GM19240 (cell line): ENCODE measurements around the gene AHCYL2.
"Not testable (repeated sequence)": the region's sequence is repeated elsewhere in the genome, so short reads cannot be mapped to it uniquely, and the experiment has no call there.

Experiments
- DNase-seq: peaks from one replicate; pipeline ENCODE4 v3.0.0; 2011; ENCODE audit warnings: low spot score; ENCODE audit not compliant: insufficient read length

The AHCYL2 gene

DNA sequence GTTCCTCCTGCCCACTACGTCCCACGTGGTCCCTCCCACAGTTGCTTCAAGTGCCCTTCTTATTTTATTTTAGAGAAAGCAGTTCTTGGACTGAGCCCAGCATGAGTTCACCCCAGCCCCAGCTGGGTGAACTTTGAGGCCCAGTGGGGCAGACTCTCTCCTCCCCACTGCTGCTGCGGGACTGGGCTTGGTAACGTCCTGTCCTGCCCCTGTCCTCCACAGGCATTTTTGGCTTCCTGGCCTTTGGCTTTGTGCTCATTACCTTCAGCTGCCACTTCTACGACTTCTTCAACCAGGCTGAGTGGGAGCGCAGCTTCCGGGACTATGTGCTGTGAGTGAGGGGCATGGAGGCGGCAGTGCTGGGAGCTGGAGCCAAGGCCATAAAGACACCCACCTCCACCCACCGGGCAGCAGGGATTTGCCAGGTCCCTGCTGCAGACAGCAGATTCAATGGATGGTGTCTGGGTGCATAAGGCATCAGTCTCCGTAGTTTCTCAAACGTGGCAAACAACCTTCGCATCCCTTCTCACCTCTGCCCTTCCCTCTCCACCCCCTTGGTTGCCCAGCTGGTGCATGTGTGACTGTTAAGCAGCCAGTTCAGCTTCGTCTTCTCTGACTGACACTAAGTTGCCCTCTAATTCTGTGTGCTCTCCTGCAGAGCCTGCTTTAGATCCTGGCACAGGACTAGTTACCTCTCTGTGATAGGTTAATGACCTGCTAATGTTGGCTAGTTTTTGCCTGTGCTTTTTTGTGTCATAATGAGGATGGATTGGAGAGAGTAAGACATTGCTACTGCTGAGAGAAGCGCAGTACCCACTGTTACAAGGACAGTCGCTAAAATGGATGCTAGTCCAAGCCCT lies 15.5 kb upstream of the AHCYL2 start:
- DNase-seq, result no peak

GRCh38 chr7:129210256-129210988 lies 14.4 kb upstream of the AHCYL2 start:
- DNase-seq, result peak; percentile 83

DNA sequence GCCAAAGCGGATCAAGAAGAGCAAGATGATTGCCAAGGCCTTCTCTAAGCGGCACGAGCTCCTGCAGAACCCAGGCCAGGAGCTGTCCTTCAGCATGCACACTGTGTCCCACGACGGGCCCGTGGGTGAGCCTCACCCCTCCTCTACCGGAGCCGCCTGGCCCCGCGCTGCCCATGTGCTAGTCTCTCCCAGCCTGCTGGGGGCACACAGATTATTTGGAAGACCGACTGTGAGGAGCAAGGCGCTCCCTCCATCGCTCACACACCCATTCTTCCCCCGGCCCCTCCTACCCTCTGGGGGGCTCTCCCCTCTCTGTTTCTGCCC lies 13.9 kb upstream of the AHCYL2 start:
- DNase-seq, result no peak

- no peak for DNase-seq
These were observed 12.7 kb upstream of the AHCYL2 start for GRCh38 chr7:129212126-129212525.

DNA sequence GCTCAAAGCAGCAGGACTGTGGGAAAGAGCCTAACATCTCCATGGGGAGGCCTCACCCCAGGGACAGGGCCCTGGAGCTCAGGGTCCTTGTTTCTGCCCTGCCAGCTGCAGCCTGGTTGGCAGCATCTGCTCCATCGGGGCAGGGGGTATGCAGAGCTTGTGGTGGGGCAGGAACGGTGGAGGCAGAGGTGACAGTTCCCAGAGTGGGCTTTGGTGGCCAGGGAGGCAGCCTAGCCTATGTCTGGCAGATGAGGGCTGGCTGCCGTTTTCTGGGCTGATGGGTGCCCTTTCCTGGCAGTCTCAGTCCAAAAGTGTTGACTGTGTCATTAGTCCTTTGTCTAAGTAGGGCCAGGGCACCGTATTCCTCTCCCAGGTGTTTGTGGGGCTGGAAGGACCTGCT lies 12.2 kb upstream of the AHCYL2 start:
- DNase-seq, result no peak

GRCh38 chr7:129213828-129214227 lies 11.0 kb upstream of the AHCYL2 start:
- no peak for DNase-seq

GRCh38 chr7:129215691-129216090 lies 9.1 kb upstream of the AHCYL2 start:
- DNase-seq, result not testable (repeated sequence)

DNA sequence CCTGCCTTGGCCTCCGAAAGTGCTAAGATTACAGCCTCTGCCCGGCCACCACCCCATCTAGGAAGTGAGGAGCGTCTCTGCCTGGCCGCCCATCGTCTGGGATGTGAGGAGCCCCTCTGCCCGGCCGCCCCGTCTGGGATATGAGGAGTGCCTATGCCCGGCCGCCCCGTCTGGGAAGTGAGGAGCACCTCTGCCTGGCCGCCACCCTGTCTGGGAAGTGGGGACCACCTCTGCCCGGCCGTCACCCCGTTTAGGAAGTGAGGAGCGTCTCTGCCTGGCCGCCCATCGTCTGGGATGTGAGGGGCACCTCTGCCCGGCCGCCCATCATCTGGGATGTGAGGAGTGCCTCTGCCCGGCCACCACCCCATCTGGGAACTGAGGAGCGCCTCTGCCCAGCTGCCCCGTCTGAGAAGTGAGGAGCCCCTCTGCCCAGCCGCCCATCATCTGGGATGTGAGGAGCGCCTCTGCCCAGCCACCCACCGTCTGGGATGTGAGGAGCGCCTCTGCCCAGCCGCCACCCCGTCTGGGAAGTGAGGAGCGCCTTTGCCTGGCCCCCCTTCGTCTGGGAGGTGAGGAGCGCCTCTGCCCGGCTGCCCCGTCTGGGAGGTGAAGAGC lies 8.6 kb upstream of the AHCYL2 start:
- not testable (repeated sequence) for DNase-seq

GRCh38 chr7:129216821-129217416 lies 7.9 kb upstream of the AHCYL2 start:
- DNase-seq, result not testable (repeated sequence)

GRCh38 chr7:129218514-129219062 lies 6.2 kb upstream of the AHCYL2 start:
- peak; percentile 39 for DNase-seq

DNA sequence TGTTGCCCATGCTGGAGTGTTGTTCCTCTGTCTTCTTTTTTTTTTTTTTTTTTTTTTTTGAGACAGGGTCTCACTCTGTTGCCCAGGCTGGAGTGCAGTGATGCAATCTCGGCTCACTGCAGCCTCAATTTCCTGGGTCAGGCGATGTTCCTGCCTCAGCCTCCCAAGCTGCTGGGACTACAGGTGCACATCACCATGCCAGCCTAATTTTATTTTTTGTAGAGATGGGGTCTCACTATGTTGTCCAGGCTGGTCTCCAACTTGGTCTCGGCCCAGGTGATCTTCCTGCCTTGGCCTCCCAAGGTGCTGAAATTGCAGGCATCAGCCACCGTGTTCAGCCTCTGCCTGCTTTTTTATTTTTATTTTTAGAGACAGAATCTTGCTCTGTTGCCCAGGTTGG lies 5.7 kb upstream of the AHCYL2 start:
- not testable (repeated sequence) for DNase-seq

- DNase-seq, result no peak
These were observed 2.8 kb upstream of the AHCYL2 start for GRCh38 chr7:129222064-129222463.

DNA sequence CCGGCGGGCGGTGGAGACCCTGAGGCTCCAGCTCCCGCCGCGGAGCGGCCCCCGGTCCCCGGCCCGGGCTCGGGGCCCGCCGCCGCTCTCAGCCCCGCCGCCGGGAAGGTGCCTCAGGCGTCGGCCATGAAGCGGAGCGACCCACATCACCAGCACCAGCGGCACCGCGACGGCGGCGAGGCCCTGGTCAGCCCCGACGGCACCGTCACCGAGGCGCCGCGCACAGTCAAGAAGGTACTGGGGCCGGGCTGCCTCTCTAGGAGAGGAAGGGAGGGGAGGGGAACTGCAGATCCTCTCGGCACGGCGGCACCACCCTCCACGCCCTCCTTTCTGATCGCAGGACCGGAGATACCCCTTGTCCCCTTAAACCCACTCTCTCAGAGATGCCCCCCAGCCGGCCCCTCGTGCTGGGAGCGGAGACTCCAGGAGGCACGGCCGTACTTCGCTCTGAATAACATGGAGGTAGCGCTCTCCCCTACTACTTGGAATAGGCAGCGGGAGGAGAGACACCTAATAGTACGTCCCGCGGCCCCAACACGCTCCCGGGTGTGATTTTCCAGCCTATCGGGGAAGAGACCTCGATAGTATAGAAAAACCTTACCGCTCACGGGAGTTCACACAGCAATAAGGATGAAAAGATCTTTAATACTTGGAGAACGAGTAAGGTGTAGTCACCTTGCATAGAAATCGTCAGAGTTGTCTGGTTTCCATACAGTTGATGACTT lies 538 bp downstream of the AHCYL2 start:
- no peak for DNase-seq

DNA sequence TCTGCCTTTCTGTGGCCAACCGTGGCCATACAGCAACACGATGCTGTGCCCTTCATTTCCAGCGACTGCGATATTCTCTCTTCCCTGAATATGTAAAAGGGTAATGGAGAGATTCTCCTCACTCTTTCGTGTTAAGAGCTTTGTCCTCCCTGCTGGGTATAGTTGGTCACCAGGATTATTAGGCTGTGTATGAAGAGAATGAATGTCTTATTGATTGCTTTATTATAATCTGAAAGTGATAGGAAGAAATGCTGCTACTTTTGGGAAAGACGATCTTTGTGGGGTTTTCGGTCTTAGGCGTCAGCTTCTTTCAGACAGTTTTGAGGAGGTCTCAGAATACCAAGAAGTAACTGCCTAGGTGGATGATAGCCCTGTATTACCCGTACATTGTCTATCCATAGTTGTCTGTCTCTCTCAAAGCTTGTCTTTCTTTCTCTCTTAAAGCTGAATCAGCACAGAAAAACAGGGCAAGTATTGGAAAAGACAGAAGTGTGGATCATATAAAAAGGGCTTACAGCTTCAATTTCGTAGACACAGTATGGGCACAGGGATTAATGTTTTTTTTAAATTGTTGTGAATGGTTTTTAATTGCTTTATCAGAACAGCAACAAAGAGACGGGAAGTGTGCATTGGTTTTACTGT lies 1.2 kb downstream of the AHCYL2 start:
- DNase-seq, result no peak

DNA sequence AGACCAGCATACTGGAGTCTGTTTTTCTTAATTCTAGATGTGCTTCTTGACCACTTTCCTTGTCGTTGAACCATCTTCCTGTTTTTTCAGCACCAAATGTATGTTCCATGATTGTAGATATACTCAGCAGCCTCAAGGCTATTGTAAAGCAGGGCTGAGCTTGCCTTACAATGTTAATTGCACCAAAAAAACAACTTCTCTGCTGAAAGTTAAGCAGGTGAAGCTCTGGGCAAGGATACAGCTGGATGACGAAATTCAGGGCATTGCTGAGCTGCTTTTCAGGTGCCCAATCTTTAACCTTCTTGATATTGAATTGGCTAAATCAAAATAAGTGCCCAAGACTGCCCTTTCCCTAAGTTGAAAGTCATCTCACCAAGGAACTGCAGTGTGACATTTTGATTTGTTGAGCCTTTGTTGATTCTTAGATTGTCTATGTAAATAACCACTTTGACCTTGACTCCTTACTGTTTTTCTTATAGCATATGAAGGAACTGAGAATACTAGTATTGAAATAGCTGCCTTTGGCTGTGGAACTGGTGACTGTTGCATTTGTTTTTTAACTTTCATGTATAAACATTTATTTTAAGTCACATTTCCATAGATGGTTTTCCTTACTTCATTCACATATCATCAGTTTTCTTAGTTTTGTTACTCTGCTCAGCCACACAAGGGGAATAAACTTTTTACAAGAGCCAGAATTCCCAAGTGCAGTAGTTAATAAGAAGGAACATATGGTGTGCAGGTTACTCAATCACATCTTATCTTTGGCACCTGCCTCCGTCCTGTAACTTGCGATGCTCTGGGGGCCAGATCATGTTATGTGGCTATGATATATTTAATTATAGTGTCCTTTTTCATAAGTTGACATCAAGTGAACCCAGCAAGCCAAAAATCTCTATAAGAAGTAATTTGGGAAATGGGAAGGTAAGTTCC lies 3.1 kb downstream of the AHCYL2 start:
- DNase-seq, result no peak

DNA sequence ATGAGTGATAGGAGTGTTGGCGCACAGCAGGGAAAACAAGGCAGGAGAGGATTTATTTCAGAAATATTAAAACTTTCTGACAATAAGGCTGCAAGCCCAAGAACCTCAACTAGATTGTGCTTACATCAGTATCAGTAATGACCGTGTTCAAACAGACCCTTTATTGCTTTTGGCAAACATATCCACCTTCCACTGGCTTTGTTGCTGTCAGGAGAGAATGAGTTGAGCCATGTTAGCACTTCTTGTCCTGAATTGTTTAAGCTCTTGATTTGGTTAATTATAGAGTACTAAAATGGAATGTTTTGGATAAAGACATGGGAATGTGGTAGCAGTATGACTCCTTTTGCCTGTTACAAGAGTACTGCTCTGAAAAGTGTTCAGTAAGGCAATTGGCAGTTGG lies 3.8 kb downstream of the AHCYL2 start:
- DNase-seq, result no peak

DNA sequence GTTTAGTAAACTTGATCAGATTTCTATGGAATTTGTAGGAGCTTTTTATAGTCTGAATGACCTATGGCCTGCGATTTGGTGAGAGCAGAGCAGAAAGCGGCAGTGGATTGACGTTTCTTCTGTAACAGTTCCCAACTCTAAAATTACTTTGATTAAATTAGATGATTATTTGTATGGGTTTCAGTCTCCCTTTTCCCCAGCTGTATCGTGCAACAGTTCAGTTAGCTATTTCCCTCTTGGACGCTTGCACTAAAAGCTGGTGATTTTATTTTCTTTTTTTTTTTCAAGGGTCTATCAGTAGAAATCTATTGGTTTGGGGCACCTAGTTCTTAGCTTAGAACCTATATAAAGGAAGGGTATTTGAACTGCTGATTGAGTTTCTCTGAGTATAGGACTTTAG lies 6.8 kb downstream of the AHCYL2 start:
- DNase-seq, result no peak

- no peak for DNase-seq
These were observed 13.7 kb downstream of the AHCYL2 start for GRCh38 chr7:129238546-129238945.

GRCh38 chr7:129240119-129240820 lies 15.4 kb downstream of the AHCYL2 start:
- DNase-seq, result no peak
